Anterior cingulate cortex (tissue), 58 donors: ENCODE results near the gene NCMAP.

Experiments
- DNase-seq, 58 donors: peaks; one replicate each; lab custom pipeline; 2025; lab: John Stamatoyannopoulos, UW

Gene NCMAP

DNA sequence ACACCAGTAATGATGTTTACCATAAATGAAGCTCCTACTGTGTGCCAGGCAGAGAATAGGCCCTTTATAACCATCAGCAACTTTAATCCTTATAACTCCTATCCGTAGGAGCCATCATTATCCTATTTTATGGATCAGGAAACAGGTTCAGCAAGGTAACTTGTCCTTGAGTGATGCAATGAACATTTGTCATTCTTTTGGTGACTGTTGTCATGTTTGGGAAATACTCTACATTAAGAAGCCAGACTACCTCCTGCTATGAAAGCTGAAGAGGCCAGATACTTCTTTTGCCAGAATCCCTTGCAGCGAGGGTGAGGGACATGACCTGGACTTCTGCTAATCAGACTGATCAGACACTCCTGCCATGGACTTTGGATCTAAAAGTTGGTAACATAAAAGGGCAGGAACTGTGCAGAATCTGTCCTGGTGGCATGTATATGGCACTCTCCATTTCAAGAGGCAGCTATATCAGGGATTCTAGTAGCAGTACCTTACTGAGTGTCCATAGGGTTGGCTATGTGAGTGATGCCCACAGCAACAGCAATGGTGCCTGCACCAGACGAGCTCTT, 54.1 kb downstream of the NCMAP start:
- no peak for DNase-seq

DNA sequence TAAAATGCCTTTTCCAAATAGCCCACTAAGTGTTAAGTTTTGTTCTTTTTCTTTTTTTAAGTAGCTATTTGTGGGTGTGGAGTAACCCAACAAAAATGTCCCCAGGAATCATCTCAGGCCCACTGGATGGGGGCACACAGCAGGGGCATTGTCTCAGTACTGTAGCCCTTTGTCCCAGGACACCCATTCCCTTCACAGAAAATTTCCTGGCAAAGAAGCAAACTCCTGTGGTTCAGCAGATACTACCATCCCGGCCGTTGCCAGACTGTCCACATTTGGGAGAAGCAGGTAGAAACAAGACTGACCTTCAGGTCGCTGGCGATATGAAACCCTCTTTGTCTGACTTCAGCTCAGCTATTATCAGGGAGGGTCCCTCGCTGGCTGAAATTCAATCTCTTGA, 63.5 kb downstream of the NCMAP start:
- peak in 35 of 58 donors; percentile 3 to 84 (median 36) for DNase-seq

DNA sequence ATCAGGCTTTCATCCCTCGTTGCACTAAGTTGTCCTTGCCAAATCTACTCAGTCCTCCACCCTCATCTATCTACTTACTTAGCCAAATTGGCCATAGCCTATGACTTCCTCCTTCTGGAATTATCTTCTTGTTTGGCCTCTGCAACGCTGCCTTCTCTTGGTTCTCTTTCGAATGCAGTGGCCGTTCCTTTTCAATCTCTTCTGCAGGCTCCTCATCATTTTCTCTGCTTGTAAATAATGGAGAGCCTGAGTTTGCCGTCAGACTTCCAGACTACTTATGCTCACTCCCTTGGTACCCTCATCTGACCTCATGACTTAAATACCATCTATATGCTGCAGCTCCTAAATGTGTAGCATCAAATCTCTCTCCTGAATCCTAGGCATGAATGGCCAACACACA, 64.8 kb downstream of the NCMAP start:
- no peak for DNase-seq

DNA sequence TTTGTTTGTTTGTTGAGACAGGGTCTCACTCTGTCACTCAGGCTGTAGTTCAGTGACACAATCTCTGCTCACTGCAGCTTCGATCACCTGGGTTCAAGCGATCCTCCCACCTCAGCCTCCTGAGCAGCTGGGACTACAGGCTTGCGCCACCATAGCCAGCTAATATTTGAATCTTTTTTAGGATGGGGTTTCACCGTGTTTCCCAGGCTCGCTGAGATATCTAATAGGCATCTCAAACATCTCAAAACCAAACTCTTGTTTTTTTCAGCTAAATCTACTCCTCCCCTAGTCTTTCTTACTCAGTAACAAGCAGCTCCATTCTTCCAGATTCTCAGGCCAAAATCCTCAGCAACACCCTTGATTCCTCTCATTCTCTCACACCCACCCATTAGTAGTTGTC, 65.2 kb downstream of the NCMAP start:
- no peak for DNase-seq

DNA sequence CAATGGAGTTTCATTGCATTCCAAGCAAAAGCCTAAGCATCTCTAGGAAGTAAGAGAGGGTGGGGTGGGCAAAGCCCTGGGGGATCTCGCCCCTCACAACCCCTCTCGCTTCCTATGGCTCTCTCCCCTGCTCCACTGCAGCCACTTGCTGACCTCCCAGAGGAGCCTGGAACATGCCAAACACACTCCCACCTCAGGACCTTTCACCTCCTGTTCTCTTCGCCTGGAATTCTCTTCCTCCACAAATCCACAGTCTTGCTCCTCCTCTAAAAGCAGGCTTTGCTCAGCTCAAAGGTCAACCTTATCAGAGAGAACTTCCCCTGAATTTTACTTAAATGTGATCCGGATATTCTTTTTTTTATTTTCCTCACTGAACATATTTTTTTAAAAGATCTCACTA, 66.3 kb downstream of the NCMAP start:
- no peak for DNase-seq

DNA sequence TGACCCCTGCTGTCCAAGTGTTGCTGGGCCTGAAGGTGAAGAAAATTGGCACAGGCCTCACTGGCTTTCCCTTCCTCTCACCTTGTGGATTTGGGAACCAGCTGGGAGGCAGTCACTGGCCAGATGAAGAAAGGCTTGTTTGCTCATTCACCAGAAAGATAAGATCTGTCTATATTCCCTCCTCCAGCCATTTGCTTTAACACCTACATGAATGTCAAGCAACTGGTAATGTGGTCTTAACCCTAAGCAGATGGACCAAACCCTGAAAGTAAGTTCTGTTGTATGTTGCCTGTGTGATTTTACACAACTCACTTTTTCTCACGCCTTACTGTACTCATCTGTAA, 76.9 kb downstream of the NCMAP start:
- no peak for DNase-seq

DNA sequence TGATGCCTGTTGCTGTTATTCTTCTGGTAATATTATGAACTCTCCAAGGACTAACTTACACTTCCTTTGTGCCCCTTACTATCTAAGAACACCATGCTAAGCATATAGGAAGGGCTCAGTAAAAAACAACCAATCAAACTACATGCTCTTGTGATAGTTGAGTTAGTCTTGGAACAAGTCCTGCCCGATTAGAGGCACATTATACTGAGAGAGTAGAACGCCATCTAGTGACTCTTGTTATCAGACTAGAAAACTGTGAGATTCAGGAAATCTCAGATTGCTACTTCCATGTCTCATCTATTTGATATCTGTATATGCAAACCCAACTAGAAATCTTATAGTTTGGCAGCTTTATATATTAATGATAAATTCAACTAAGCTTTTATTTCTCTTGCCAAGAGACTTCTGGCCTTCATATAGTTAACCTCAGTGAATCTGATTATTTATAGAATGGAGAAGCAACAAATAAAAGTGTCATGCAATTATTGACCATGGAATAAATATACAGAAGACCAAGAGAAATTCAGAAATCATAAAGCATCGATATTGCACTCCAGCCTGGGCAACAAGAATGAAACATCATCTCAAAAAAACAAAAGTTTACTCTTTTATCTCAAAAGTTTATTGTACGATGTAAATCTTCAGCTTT, 79.4 kb downstream of the NCMAP start:
- peak in 2 of 58 donors; percentile 51 to 79 for DNase-seq

DNA sequence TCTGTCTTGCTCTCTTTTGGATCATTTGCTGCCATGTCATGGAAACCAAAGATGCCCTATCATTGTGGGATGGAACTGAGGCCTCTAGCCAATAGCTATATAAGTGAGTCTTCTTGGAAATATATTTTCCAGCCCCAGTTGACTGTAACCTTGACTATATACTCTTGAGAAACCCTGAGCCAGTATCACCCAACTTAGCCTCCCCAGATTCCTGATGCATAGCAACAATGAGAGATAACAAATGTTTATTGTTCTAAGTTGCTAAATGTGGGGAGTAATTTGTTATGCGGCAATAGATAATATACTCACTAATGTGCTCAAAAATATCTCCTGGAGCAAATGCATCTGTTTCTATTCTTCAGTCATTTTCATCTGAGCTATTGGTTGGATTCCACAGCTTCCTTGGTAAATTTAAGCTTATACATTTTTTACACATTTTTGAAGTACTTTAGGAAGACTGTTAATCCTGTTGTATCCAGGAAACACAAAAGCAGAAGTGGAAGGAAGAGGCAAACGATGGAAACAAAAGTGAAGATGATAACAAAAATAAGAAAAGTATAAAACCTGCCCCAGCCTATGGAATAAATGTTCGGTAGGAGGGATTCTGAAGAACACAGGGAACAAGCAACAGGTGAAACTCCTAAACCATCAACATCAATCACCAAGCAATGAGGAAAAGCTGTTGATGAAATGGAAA, 80.9 kb downstream of the NCMAP start:
- no peak for DNase-seq

DNA sequence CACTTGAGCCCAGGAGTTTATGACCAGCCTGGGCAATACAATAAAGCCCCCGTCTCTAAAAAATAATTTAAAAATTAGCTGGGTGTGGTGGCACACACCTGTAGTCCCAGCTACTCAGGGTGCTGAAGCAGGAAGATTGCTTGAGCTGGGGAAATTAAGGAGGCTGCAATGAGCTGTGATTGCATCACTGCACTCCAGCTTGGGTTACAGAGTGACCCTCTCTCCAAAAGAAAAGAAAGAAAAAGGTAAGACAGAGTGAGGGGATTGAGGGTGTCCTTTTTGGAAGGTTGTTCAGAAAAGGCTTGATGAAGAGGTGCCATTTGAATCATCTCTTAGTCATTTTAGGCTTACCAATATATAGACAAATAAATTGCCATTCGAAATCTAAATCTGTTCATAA, 83.2 kb downstream of the NCMAP start:
- no peak for DNase-seq

DNA sequence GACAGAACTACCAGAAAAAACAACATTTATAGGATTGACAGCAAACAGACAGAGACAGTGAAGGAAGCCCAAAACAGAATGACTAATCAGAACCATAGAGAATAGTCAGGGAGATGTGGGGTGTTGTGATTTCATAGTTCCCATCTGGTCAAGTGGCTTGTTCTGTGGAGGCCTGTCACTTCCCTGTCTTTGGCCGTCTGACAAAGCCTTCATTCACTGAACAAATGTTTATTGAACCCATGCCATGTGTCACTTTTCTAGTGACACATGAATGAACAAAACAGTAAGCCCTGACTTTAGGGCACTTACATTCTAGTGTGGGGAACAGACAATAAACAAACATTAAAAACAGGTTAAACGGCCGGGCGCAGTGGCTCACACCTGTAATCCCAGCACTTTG, 84.0 kb downstream of the NCMAP start:
- DNase-seq = peak in 7 of 58 donors; percentile 8 to 30 (median 13)

DNA sequence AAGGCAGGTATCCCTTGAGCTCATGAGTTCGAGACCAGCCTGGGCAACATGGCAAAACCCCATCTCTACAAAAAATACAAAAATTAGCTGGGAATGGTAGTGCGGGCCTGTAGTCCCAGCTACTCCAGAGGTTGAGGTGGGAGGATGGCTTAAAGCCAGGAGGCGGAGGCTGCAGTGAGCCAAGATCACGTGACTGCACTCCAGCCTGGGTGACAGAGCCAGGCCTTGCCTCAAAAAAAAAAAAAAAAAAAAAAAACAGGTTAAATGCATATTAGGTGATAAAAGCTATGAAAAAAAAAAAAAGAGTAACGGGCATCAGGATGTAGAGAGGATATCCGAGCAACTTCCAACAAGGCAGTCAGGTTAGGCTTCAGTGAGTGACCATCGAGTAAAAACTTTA, 84.4 kb downstream of the NCMAP start:
- peak in 1 of 58 donors; percentile 30 for DNase-seq

DNA sequence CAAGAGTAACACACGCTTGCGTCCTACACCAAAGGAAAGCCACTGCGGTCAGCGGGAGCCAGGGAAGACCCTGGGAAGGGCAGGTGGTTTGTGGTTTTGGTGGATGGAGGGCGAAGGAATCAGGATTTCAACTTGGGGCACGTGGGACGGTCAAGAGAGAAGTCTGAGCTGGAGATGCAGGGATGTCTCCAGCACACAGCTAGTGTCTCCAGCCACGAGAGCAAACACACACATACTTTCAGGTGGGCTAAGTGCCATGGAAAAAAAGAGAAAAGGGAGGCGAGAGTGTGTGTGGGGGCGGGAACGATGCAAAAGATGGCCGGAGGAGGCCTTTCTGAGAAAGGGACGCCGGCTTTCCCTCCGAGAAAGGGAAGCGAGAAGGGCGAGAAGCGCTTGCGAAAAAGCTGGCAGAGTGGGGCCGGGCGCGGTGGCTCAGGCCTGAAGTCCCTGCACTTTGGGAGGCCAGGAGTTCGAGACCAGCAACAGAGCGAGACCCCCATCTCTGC, 85.8 kb downstream of the NCMAP start:
- DNase-seq = peak in 13 of 58 donors; percentile 2 to 27 (median 14)

DNA sequence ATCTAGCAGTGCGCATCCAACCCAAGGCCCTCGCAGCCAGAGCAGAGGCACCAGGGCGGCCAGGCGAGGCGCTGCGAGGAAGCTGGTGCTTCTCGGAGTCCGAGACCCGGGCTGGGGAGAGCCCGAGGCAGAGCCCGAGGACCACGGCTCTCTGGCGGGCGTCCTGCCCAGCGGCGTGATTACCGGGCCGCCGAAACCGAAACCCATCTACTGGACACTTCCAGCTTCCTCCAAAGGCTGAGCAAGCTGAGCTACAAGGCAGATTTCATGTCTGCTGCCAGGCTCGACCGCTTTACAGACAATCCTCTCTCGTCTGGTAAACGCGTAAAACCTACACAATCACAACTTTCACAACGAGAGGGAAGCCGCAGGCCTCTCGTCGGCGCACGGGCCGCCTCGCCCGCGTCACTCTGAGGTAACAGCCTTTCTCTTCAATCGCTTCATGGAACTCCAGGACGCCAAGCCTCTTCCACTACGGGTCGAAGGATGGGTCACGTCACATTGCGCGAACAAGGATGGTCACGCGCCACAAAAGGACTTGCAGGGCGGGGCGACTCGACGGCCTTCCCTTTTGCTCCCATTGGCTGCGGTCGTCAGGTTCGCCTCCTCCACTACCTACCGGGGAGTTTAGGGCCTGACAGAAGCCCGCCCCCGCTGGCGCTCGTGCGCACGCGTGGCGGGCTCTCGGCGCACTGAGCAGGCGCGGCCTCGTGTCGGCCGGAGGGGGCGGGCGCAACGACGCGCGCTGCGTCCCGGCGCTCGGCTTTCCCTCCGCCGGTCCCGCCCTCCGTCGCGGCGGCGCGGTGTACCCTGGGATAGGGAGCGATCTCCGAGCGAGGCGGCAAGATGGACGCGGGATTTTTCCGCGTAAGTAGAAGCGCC, 86.8 kb downstream of the NCMAP start, which contains the start of gene SRRM1:
TSS of gene SRRM1 (plus strand) at position 822 of the 882 bp plus-strand sequence. CDS start at position 847, 25 bp downstream.
- peak; percentile 93 to 100 (median 99) for DNase-seq

DNA sequence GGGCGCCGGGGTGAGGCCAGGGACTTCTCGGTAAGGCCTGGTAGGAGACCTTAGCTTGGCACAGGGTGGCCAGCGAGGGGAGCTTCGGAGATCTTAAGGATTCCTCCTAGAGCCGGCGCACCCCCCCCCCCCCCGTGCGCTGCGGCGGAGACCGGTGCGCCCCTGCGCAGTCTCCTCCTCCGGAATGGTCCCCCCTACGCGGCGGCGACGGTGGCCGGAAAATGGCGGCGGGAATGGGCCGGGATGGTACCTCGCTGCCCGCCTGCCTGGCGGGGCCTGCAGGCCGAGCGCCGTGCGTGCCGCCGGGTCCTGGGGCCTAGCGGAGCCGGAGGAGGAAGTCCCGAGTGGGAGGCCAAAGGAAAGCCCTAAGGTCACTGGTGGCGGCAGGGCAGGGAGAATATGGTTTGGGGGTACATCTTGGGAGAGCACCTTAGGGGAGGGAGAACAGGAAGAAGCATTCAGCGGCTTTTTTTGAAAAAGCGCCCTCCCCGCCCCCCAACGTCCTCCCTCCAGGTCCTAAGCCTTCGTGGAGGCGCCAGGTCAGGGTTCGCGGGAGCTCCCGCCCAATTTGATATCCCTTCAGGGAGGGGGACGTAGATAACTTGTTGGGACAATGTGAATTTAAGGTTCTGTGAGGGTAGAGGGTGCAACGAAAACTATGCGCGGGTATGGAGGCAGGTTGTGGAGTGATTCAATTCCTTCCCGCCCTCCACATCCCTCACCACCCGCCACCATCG, 87.6 kb downstream of the NCMAP start:
- peak in 5 of 58 donors; percentile 38 to 68 (median 57) for DNase-seq

DNA sequence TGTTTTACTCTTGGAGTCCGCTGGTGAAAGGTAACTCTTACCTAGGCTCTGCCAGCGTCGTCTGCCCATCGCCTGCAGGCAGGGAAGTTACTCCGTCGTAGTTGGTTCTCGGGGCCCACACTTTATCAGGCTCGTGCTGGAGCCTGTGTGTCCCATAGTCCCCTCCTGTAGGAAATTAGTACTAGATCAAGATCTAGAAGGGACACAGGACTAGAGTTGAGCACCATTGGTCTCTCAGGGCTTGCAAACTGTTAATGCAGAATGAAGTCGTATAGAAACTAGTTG, 88.2 kb downstream of the NCMAP start:
- no peak for DNase-seq

DNA sequence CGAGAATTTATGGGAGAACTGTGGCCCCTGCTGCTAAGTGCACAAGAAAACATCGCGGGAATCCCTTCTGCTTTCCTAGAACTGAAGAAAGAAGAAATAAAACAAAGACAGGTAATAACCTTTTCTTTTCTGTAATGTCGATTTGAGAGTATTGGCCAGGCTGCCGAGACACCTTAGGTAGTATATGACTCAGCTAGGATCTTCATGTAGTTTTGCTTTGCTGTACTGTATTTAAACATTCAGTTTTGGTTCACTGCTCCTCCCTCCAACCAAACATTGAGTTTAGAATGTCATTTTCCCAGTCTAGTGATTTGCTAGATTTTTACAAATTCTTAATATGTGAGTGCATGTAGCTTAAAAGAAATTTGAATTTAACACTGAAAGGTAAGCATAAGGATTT, 93.0 kb downstream of the NCMAP start:
- DNase-seq = no peak

DNA sequence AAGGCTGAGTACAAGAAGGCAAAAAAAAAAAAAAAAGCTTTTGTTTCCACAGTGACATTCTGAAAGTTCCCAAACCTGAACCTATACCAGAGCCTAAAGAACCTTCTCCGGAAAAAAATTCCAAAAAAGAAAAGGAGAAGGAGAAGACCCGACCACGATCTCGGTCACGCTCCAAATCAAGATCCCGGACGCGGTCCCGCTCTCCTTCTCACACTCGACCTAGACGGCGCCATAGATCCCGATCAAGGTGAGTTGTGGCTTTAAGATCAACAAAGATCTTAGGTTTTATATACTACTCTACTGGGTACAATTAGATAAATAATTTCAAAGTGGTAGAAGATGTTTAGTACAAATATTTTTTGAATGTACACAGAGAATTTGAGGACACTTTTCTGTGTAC, 96.5 kb downstream of the NCMAP start:
- DNase-seq = no peak

DNA sequence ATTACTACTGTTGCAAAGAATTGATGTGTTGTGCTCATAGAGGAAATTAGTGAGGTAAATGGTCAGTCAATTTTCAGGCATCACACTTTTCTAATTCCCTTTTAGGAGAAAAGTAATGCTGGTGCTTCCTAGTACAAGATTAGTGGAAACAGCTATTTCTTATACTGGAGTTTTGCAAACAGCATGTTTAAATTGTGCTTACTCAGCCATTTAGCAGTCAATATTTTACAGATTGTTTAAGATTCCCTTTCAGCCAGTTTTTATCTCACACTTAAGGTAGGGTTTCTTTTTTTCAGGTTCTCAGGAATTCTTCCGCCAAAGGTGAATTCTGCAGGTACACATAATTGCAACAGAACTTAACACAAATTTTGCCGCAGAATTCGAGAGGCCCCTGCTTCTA, 98.1 kb downstream of the NCMAP start:
- no peak for DNase-seq

DNA sequence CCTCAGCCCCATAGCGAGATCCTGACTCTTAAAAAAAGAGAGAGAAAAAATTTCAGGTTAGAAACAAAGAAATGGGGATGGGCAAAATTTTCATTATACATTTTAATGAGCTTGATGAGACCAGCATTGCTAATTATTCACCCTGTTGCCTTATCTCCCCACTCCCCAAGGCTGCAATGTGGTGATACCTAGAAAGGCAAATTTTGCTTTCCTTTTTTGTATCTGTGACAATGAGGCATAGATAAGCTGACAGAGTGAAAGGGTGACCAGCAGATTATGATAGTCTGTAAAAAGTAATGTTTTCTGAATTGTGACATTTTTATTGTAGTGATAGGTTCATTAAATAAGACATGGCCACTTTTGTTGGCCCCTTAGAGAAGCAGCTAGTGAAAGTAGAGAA, 100.2 kb downstream of the NCMAP start:
- no peak for DNase-seq

DNA sequence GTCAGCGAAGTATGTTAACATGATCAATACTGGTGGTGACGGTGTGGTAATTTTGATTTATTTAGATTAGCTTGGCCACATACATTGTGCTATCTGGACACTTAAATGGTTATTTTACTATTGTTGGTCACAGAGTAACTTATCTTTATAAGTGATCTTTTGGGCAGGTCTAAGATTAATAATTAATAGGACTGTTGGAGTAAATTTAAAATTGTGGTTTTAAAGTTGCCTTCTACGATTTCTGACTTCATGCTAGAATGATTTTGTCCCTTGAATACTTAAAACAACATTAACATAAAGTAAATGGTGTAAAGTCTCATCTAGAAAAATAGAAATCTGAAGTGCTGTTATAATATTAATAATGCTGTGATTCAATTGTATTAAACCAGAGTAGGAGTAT, 101.9 kb downstream of the NCMAP start:
- DNase-seq = no peak
